SK-N-SH (cell line): Measurements from ENCODE around the gene MYOM3. TPM values are rescaled to one million over a fixed set of nuclear protein-coding genes. Genes with fewer than 3 reads are reported as not detected.

Experiments used
- CTCF ChIA-PET: fragments of 300-600, 350-600 bp; formaldehyde crosslinking; extraction: SDS; loops from one replicate; lab custom pipeline; 2021; lab: Yijun Ruan, JAX
- POLR2A ChIA-PET: fragments of 350-600 bp; sonication (Branson Sonifier 250); formaldehyde crosslinking; extraction: SDS; loops from one replicate; lab custom pipeline; 2020; ENCODE audit warnings: antibody characterized with exemption, inconsistent platforms; lab: Yijun Ruan, JAX
- DNase-seq: peaks from one replicate; pipeline ENCODE4 v3.0.0; 2012
- H2AFZ ChIP-seq: fragments of 200-600 bp; sonication (generic); 2 replicates; pipeline ENCODE4 v1.8.1; 2016; ENCODE audit warnings: antibody characterized with exemption, mild to moderate bottlenecking, low read depth
- H3F3A ChIP-seq: fragments of 200-600 bp; sonication (generic); replicated peaks from 2 replicates; pipeline ENCODE3; 2016; ENCODE audit warnings: antibody characterized with exemption, mild to moderate bottlenecking; ENCODE audit not compliant: insufficient read depth
- H3K27ac ChIP-seq, 2 experiments: fragments of 200-500 bp in 1 of 2; fragments of 200-600 bp in 1 of 2; sonication (Bioruptor generic) in 1 of 2; sonication (generic), shearing (Covaris generic) in 1 of 2; 2 replicates each; pipeline versions ENCODE4 v1.5.1 to v1.6.1; 2014 to 2016; ENCODE audit warnings: low read depth in 2 of 2, inconsistent platforms in 1 of 2, low read length in 1 of 2, mild to moderate bottlenecking in 1 of 2, mixed read lengths in 1 of 2
- H3K27me3 ChIP-seq: fragments of 200-600 bp; sonication (generic), shearing (Covaris generic); 2 replicates; pipeline ENCODE4 v1.6.1; 2016; ENCODE audit warnings: mixed run types; ENCODE audit not compliant: insufficient read depth
- H3K36me3 ChIP-seq, 2 experiments: fragments of 200-500 bp in 1 of 2; fragments of 200-600 bp in 1 of 2; sonication (Bioruptor generic) in 1 of 2; sonication (generic) in 1 of 2; replicated peaks in 1 of 2; 2 replicates each; pipeline versions ENCODE3 to v1.5.1; 2014 to 2016; ENCODE audit warnings: low read length in 1 of 2, mild to moderate bottlenecking in 1 of 2; ENCODE audit not compliant: insufficient read depth in 2 of 2, control insufficient read depth in 1 of 2
- H3K4me1 ChIP-seq, 2 experiments: fragments of 200-500 bp in 1 of 2; fragments of 200-600 bp in 1 of 2; sonication (Bioruptor generic) in 1 of 2; sonication (generic), shearing (Covaris generic) in 1 of 2; 2 replicates each; pipeline versions ENCODE4 v1.5.1 to v1.6.1; 2014 to 2016; ENCODE audit warnings: low read depth in 1 of 2, low read length in 1 of 2, mixed run types in 1 of 2; ENCODE audit not compliant: insufficient read depth in 2 of 2, control insufficient read depth in 1 of 2
- H3K4me2 ChIP-seq: fragments of 200-600 bp; sonication (generic), shearing (Covaris generic); 2 replicates; pipeline ENCODE4 v1.6.1; 2017; ENCODE audit warnings: mixed run types
- H3K4me3 ChIP-seq, 2 experiments: fragments of 200-500 bp in 1 of 2; fragments of 200-600 bp in 1 of 2; sonication (Bioruptor generic) in 1 of 2; sonication (generic), shearing (Covaris generic) in 1 of 2; 2 replicates each; pipeline versions ENCODE4 v1.5.1 to v1.8.1; 2014 to 2016; ENCODE audit warnings: low read depth in 2 of 2, inconsistent platforms in 1 of 2, low read length in 1 of 2, mild to moderate bottlenecking in 1 of 2, mixed read lengths in 1 of 2, moderate library complexity in 1 of 2
- H3K79me2 ChIP-seq: fragments of 200-600 bp; sonication (generic); 2 replicates; pipeline ENCODE4 v1.8.1; 2017; ENCODE audit warnings: mild to moderate bottlenecking; ENCODE audit not compliant: insufficient read depth
- H3K9ac ChIP-seq: fragments of 200-600 bp; sonication (generic); 2 replicates; pipeline ENCODE4 v1.6.1; 2017; ENCODE audit warnings: mixed run types
- H3K9me2 ChIP-seq: fragments of 200-600 bp; sonication (generic); 2 replicates; pipeline ENCODE4 v1.6.1; 2017; ENCODE audit warnings: mixed run types
- H3K9me3 ChIP-seq: fragments of 200-600 bp; sonication (generic); 2 replicates; pipeline ENCODE4 v1.6.1; 2017; ENCODE audit warnings: mixed run types, mild to moderate bottlenecking, moderate library complexity
- H4K20me1 ChIP-seq: fragments of 200-600 bp; sonication (generic); 2 replicates; pipeline ENCODE4 v1.6.1; 2017; ENCODE audit warnings: mild to moderate bottlenecking, mixed run types; ENCODE audit not compliant: insufficient read depth
- ELF1 ChIP-seq: IDR thresholded peaks from 2 replicates; pipeline ENCODE4 v1.4.0; 2012
- GATA2 ChIP-seq: sonication (generic); formaldehyde crosslinking; IDR thresholded peaks from 2 replicates; pipeline ENCODE4 v1.5.0; 2020; ENCODE audit warnings: mild to moderate bottlenecking, missing genetic modification reagents
- NFIC ChIP-seq: IDR thresholded peaks from 2 replicates; pipeline ENCODE4 v1.4.0; 2012; ENCODE audit warnings: borderline replicate concordance
- POLR2AphosphoS5 ChIP-seq: IDR thresholded peaks from 2 replicates; pipeline ENCODE4 v1.6.1; 2012; ENCODE audit warnings: low read depth, low read length
- RAD21 ChIP-seq: IDR thresholded peaks from 2 replicates; pipeline ENCODE4 v1.6.1; 2012; ENCODE audit warnings: mild to moderate bottlenecking, low read length
- REST ChIP-seq: IDR thresholded peaks from 2 replicates; pipeline ENCODE4 v1.6.1; 2012; ENCODE audit warnings: mild to moderate bottlenecking, low read depth, low read length, moderate library complexity
- RFX5 ChIP-seq: IDR thresholded peaks from 2 replicates; pipeline ENCODE4 v1.6.1; 2012; ENCODE audit warnings: mild to moderate bottlenecking, improper control_type of control experiment, low read length
- SIN3A ChIP-seq: IDR thresholded peaks from 2 replicates; pipeline ENCODE4 v1.6.1; 2012; ENCODE audit warnings: low read depth, mild to moderate bottlenecking, low read length, moderate library complexity, borderline replicate concordance
- TAF1 ChIP-seq: IDR thresholded peaks from 2 replicates; pipeline ENCODE4 v1.6.1; 2012; ENCODE audit warnings: low read depth, mild to moderate bottlenecking, low read length, moderate library complexity, borderline replicate concordance
- WGBS: methylation state at CpG from one replicate; pipeline ENCODE4 v1.1.6; 2017; ENCODE audit warnings: low lambda C conversion rate; 5-methylcytosine and 5-hydroxymethylcytosine counted together
- polyA plus RNA-seq, 3 experiments: library from polyadenylated mRNA; depleted of rRNA; stranded (reverse); fragments of >200 nt; gene quantifications; 2 replicates each; pipeline ENCODE4 v1.2.3, GENCODE V29; 2012

Gene MYOM3
- polyA plus RNA-seq, 1 of the 3 experiments (the other 2 are of a cell fraction): 0.02 TPM

GRCh38 chr1:24092979-24093378, 19.0 kb downstream of the MYOM3 start:
- Histone ChIP-seq H3K9me3 (no peaks in the 10 kb centered on the region), H3F3A (no peaks in the 10 kb centered on the region), H3K9ac (no peak overlapping the region), H3K9me2 (no peaks in the 10 kb centered on the region), H3K27ac (no peak overlapping the region), H2AFZ (no peak overlapping the region), H3K79me2 (no peaks in the 10 kb centered on the region), H3K36me3 (no peaks in the 10 kb centered on the region), H4K20me1 (no peaks in the 10 kb centered on the region)
- POLR2A ChIA-PET: no interaction called here
- no peak for DNase-seq
- TF ChIP-seq RAD21 (no peak), GATA2 (CRISPR knock-in tag) (no peak), REST (no peak), SIN3A (no peak), RFX5 (no peak), TAF1 (no peak), ELF1 (no peak)
- TF ChIP-seq, all 33 proteins: peak for 0
- H3K4me1 ChIP-seq: no peaks in the 10 kb centered on the region
- CTCF ChIA-PET: interaction anchor here (0.7 to 1.7 kb wide), 4 partner anchors 10 to 298 kb away, joined by 3 to 7 read pairs (median 4); no protein-coding TSS in a partner anchor
- no peak overlapping the region for H3K4me3 ChIP-seq
- H3K27me3 ChIP-seq: no peaks in the 10 kb centered on the region; the same call in 1 of the 2 replicates
- WGBS: 94% methylated on average over 4 of the region's 9 CpGs
- no peak overlapping the region for H3K4me2 ChIP-seq

GRCh38 chr1:24091971-24092482, 19.9 kb downstream of the MYOM3 start:
- no peaks in the 10 kb centered on the region for H3F3A ChIP-seq
- H3K79me2 ChIP-seq: no peaks in the 10 kb centered on the region
- no peak overlapping the region for H3K4me3 ChIP-seq
- no peaks in the 10 kb centered on the region for H4K20me1 ChIP-seq
- no peak overlapping the region for H3K4me2 ChIP-seq
- no peak overlapping the region for H3K27ac ChIP-seq
- ChIA-PET CTCF (no interaction called here), POLR2A (no interaction called here)
- no peaks in the 10 kb centered on the region; the same call in 1 of the 2 replicates for H3K27me3 ChIP-seq
- H3K4me1 ChIP-seq: no peaks in the 10 kb centered on the region
- no peak overlapping the region for H3K9ac ChIP-seq
- no peak overlapping the region for H2AFZ ChIP-seq
- H3K36me3 ChIP-seq: no peaks in the 10 kb centered on the region
- DNase-seq: no peak
- no peaks in the 10 kb centered on the region for H3K9me2 ChIP-seq
- TF ChIP-seq NFIC: no peak
- TF ChIP-seq GATA2 (CRISPR knock-in tag): no peak
- TF ChIP-seq POLR2AphosphoS5: no peak
- no peaks in the 10 kb centered on the region for H3K9me3 ChIP-seq
- WGBS: 77% methylated on average over 7 of the region's 13 CpGs
